Right atrium auricular region (tissue), 2 donors: Measurements from ENCODE around the gene PTRH1. TPM values are rescaled to one million over a fixed set of nuclear protein-coding genes. Genes with fewer than 3 reads are reported as not detected.

Source experiments
- DNase-seq: peaks from one replicate; pipeline ENCODE4 v3.0.0-alpha.2; 2019; ENCODE audit warnings: low spot score
- H3K27ac ChIP-seq, 2 donors: fragments of 200-600 bp; sonication (generic); 1 replicate in 1 of 2; 2 replicates in 1 of 2; pipeline ENCODE4 v1.5.1; 2016 to 2019
- H3K27me3 ChIP-seq, 2 donors: fragments of 200-600 bp; sonication (generic); one replicate each; pipeline versions ENCODE4 v1.5.1 to v1.6.0; 2017 to 2019
- H3K36me3 ChIP-seq: fragments of 200-600 bp; sonication (generic); one replicate; pipeline ENCODE4 v1.5.1; 2016
- H3K4me1 ChIP-seq, 2 donors: fragments of 200-600 bp; sonication (generic); one replicate each; pipeline versions ENCODE4 v1.5.1 to v1.6.0; 2017 to 2019
- H3K4me3 ChIP-seq, 2 donors: fragments of 200-600 bp; sonication (generic); 1 replicate in 1 of 2; 2 replicates in 1 of 2; pipeline ENCODE4 v1.5.1; 2017 to 2019; ENCODE audit warnings: mild to moderate bottlenecking in 1 of 2, moderate library complexity in 1 of 2
- H3K9me3 ChIP-seq, 2 donors: fragments of 200-600 bp; sonication (generic); one replicate each; pipeline ENCODE4 v1.5.1; 2019
- CTCF ChIP-seq, 2 donors: fragments of 200-600 bp; sonication (generic); IDR thresholded peaks; one replicate each; pipeline ENCODE4 v1.5.1; 2019; ENCODE audit warnings: antibody characterized with exemption in 2 of 2
- total RNA-seq, 2 donors: library from RNA; depleted of rRNA; stranded (reverse); fragments of >200 nt; gene quantifications; one replicate each; pipeline ENCODE4 v1.1.0, GENCODE V29; 2016

Gene PTRH1
- total RNA-seq, 2 donors from 2014 or later: 16.5 to 16.7 TPM

GRCh38 chr9:127735530-127736185 lies 20.2 kb upstream of the PTRH1 start:
- no peaks in the 10 kb centered on the region for H3K9me3 ChIP-seq
- H3K4me3 ChIP-seq: peak overlapping the region in 1 of 2 donors; percentile 87
- no peak for TF ChIP-seq CTCF (IDR thresholded peaks at IDR 0.05)
- peaks cover 0 to 23% of the 10 kb centered on the region in 2 donors for H3K4me1 ChIP-seq
- peak overlapping the region; percentile 95 to 97 for H3K27ac ChIP-seq
- peaks cover 12% of the 10 kb centered on the region for H3K36me3 ChIP-seq
- H3K27me3 ChIP-seq: no peaks in the 10 kb centered on the region
- DNase-seq: no peak

- Histone ChIP-seq H3K36me3 (peaks cover 12% of the 10 kb centered on the region), H3K27ac (peak within 1 kb of the TSS; percentile 95 to 97), H3K4me1 (peaks cover 0 to 17% of the 10 kb centered on the region in 2 donors), H3K4me3 (peak within 1 kb of the TSS; percentile 64 to 87), H3K27me3 (no peaks in the 10 kb centered on the region), H3K9me3 (no peaks in the 10 kb centered on the region)
- peak; percentile 82 to 91 for TF ChIP-seq CTCF (IDR thresholded peaks at IDR 0.05)
- peak; percentile 98 for DNase-seq
These were observed 19.5 kb upstream of the PTRH1 start, which contains the start of gene TOR2A for GRCh38 chr9:127734747-127735529. Gene TOR2A, minus strand, starts transcription at chr9:127735294. Its CDS starts 24 bp downstream, at chr9:127735270.

- no peak for TF ChIP-seq CTCF (IDR thresholded peaks at IDR 0.05)
- Histone ChIP-seq H3K36me3 (peaks cover 12% of the 10 kb centered on the region), H3K4me1 (peaks cover 0 to 15% of the 10 kb centered on the region in 2 donors), H3K4me3 (peak overlapping the region; percentile 64 to 87), H3K27me3 (no peaks in the 10 kb centered on the region), H3K9me3 (no peaks in the 10 kb centered on the region), H3K27ac (peak overlapping the region; percentile 95 to 97)
- DNase-seq: no peak
These were observed 18.8 kb upstream of the PTRH1 start for GRCh38 chr9:127734247-127734746.

- Histone ChIP-seq H3K4me3 (no peak overlapping the region), H3K36me3 (peaks cover 12% of the 10 kb centered on the region), H3K27ac (no peak overlapping the region), H3K9me3 (no peaks in the 10 kb centered on the region), H3K4me1 (peaks cover 0 to 15% of the 10 kb centered on the region in 2 donors), H3K27me3 (no peaks in the 10 kb centered on the region)
- DNase-seq: no peak
- TF ChIP-seq CTCF (IDR thresholded peaks at IDR 0.05): no peak
These were observed 18.2 kb upstream of the PTRH1 start for GRCh38 chr9:127733614-127734013.

GRCh38 chr9:127732444-127732843 lies 17.0 kb upstream of the PTRH1 start:
- no peak for DNase-seq
- H3K4me3 ChIP-seq: no peak overlapping the region
- TF ChIP-seq CTCF (IDR thresholded peaks at IDR 0.05): no peak

More at GRCh38 chr9:127732444-127732843, 17.0 kb upstream of the PTRH1 start:
- H3K27me3 ChIP-seq: no peaks in the 10 kb centered on the region
- H3K36me3 ChIP-seq: peaks cover 12% of the 10 kb centered on the region
- no peaks in the 10 kb centered on the region for H3K9me3 ChIP-seq
- peaks cover 0 to 15% of the 10 kb centered on the region in 2 donors for H3K4me1 ChIP-seq
- no peak overlapping the region for H3K27ac ChIP-seq
